ENCODE data around the gene SLC16A12.
"Not testable (repeated sequence)": the region's sequence is repeated elsewhere in the genome, so short reads cannot be mapped to it uniquely, and the experiment has no call there.

SLC16A12 gene

DNA sequence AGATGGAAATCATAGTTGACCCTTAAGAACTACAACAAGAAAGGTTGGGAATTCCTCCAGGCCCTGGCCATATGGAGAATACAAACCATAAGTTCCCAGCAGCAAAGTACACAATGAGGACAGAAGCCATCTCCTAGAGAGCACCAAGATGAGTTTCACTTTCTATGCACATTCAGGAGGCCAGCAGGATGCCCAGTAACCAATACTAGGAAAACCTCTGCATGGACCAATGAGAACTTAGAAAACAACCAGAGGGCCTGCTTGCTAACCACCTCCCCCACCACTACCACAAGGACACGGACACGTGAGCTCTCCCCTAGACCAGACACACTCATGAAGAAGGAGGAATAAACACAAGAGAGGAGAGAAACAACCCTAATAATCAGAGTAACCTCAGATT is 64.8 kb downstream of the SLC16A12 start:
- DNase-seq (ENCODE audit: low read depth in 3 of 3), result no peak

DNA sequence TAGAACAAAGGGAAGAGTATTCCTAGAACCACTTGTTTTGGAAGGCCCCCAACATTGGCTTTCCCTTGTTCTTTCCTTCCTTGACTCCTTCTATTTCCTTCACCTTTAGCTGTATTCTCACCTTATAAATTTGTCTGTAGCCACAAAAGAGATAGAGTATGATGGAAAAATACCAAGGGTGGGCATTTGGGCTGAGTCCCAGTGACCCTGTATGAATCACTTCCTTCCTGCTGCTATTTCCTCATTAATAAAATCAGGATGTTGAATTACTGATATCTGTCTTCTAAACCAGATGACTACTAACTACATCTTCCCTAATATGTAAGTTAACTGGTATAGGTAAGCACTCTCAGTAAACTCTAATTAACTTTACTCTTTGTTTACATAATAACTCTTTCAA is 65.9 kb downstream of the SLC16A12 start:
- no peak for DNase-seq (ENCODE audit: low read depth in 3 of 3)

DNA sequence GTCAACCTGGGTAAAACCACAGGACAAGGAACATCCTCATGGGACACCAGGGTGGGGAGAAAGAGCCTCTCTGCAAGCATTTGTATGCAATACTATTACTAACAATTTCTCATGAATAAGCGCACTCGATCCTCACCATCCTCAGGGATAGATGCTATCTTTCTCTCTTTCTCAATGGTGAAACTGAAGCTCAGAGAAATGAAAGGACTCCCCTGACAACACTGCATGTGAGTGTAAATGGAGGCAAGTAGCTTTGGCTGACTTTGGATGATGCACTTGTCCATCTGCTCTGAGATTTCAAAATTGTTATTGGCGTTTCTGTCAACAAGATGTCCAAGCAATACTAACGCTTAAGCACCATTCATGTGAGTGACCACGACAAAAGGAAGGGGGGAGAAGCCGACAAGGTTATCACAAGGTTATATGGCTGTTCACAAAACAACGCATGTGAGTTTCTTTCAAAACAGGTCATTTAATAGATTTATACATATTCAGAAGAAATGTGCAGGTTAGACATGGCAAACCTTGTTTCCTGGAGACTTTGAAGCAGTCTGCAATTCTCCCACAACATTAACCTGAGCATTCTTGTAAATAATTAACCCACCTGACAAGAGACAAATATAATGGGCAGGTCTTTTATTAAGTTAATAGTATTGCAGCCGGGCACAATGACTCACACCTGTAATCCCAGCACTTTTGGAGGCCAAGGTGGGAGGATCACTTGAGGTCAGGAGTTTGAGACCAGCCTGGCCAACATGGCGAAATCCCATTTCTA is 67.0 kb downstream of the SLC16A12 start:
- no peak for DNase-seq (ENCODE audit: low read depth in 3 of 3)

DNA sequence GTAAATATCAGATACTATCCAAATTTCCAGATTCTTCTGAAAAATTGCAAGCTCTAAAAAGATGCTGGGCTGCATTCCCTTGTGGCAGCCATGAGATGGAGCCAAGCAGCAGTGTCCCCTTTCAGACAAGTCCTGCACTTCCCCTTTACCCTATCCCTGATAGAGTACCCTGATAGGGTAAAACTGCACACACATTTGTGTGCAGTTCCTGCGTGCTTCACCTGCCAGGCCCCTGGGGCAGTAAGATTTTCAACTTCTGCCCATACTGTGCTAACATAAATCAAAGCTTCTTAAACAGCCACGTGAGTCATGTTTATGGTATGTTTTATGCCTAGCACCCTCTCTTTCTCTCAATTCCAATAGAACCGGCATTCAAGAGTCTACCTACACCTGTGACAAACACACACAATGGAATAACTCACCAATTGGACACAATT is 68.8 kb downstream of the SLC16A12 start:
- DNase-seq (ENCODE audit: low read depth in 3 of 3), result no peak

DNA sequence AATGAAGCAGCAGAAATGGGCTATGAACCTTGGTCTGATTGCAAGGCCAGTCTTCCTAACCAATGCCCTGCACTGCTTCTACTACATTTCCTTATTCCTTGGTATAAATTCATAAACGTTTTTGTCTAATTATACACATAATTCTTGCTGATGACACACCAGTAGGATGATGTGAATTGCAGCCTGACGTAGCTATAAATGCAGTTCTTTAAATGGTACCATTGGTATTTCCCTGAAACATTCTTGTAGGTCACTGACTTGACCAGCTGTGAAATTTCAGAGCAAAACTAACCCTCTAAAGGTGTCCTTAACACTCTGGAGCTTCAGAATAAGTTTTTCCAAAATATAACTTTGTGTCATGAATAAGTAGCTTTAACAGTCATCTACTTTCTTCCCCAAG is 70.2 kb downstream of the SLC16A12 start:
- no peak for DNase-seq (ENCODE audit: low read depth in 3 of 3)

DNA sequence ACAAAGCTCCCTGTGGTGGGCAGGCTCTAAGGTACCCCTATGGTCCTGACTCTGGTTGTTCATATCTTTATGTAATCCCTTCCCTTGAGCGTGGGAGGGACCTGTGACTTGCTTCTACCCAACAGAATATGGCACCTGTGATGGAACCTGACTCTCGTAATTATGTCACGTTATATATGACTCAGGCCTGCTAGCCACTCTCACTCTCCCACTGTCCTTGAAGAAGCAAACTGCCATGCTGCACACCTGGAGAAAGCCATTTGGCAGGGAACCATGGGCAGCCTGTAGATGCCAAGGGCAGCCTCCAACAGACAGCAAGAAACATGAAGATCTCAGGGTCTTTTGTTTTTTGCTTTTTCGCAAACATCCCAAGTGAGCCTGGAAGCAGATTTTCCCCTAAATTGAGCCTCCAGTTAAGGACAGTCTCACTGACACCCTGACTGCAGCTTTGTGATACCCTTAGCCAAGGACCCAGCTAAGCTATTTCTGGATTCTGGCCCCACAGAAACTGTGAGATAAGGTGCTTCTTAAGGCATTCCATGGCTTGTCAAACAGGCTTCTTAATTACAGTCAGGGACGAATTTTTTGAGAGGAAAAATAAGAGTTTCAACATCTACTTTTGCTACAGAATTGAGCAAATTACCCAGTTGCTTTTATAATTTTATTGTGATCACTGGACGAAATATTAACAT is 71.4 kb downstream of the SLC16A12 start:
- no peak for DNase-seq (ENCODE audit: low read depth in 3 of 3)

DNA sequence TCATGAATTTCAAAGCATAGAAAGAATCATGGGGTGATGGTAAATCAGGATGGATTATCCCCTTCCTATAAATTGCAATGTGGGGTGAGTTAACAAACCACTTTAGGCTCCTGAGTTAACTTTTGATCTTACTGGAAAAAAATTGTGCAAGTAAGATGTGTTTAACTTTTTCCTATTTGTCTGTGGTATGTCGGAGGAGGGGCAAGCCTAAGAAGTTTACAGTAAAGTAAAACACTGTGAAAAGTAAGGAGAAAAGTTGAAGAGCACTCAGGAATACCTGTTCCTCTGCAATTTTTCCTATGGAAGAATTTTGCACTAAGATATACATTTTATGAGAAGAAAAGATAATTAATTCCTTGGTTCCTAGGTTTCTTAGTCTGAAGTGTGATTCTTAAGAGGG is 76.6 kb downstream of the SLC16A12 start:
- no peak for DNase-seq (ENCODE audit: low read depth in 3 of 3)

DNA sequence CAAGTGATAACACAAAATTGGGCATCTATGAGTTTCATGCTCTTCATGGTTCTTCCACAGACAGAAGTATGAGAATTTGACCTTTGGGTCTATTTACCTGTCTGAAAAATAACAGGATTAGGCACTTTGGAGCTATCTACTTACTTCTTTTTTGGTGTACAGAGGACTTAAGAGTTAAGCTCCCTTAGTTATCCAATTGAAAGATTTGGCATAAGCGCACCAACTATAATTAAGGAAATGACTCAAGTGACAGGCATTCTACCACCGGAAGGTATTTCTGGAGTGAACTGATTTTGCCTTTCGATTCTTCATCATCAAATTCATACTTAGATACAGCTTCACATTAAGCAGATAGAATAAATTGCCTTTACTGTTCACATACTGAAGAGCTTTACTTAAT is 77.1 kb downstream of the SLC16A12 start:
- DNase-seq (ENCODE audit: low read depth in 3 of 3), result no peak

DNA sequence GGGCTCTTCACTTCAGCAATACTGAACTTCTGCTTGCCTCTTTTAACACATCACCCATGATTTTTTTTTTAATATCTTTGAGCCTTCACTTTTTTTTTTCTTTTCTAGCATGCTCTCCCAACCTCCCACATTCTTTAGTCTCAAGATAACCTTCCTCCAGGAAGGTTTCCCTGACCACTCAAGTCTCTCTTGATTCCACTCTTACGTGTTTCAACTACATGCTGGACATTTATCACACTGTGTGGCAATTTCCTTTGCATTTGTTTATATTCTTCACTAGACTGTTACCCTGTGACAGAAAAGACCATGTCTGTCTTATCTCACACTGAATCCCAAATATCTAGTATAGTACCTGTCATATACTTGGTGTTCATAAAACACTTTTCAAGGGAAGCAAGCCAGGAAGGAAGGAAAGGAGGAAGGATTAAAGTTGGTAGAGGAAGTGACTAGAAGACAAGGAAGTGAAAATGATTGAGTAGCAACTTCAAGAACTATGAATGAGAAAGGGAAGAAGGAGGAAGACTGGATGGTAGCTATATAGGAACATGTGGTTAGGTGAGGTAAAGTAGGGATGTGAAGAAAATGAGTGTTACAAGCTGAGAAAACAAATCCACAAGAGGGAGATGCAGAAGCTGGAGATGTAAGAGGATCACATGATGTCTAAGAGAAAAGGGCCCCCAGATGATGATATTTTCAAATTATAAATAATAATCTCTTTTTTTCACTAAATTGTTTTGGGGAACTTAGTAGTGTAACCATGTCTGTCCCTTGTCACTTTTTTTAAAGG is 80.6 kb downstream of the SLC16A12 start:
- DNase-seq (ENCODE audit: low read depth in 3 of 3), result no peak

DNA sequence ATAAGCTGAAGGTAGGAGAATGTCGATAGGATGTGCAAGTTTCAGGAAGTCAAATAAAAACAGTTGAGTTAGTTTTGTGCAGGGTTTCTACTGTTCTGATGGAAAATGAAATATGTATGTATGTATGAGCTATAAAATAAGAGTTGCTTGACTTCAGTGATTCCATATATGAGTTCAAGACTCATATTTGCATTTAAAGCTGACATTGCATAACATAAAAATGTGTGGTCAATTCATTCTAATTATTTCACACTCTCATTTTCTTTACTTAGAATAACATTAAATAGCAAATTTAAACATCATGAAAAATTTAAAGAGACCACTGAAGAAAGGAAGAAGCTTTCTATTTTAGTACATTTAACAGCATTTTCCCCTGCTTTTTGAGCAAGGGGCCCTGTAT is 83.2 kb downstream of the SLC16A12 start:
- DNase-seq (ENCODE audit: low read depth in 3 of 3), result no peak

DNA sequence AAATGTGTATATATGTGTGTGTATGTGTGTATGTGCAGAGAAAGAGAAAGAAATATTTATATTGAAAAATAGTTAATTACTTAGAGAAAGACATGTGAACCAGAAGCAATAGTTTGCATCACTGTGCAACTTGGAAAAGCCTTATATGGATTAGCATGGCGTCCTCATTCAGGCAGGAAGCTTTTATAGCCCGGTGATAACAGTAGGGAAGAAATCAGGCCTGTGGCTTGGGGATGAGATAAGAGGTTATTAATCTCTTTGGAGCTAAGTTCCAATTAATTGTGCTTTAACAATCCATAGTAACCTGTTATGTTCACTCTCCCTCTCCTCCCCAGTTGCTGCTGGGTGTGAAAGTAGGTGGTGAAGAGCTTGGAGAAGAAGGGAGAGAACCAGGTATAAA is 84.5 kb downstream of the SLC16A12 start:
- no peak for DNase-seq (ENCODE audit: low read depth in 3 of 3)

DNA sequence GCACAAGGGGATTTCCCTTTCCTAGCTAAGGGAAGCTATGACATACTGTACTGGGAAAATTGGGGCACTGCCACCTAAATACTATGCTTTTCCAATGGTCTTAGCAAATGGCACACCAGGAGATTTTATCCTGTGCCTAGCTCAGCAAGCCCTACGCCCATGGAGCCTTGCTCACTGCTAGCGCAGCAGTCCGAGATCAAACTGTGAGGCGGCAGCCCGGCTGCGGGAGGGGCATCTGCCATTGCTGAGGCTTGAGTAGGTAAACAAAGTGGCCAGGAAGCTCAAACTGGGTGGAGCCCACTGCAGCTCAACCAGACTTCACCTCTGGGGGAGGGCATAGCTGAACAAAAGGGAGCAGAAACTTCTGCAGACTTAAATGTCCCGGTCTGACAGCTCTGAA is 90.6 kb downstream of the SLC16A12 start:
- DNase-seq (ENCODE audit: low read depth in 3 of 3), result not testable (repeated sequence)

DNA sequence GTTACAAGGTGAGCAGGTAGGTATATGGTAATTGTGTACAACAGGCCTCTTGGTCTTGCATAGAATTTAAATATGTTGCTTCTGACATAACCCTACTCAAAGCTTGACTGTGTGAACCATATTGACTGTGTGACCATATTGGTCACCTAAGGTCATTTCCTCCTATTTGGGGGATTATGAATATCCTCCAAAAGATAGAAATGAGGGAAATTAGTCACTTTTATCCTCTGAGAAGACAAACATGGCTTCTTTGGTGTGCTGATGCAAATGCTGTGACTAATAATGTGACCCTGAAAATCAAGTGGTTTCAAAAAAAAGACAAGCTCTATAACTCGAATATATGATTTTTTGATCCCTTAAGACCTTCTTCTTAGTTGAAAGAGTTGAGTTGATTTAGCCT is 93.1 kb downstream of the SLC16A12 start:
- no peak for DNase-seq (ENCODE audit: low read depth in 3 of 3)

DNA sequence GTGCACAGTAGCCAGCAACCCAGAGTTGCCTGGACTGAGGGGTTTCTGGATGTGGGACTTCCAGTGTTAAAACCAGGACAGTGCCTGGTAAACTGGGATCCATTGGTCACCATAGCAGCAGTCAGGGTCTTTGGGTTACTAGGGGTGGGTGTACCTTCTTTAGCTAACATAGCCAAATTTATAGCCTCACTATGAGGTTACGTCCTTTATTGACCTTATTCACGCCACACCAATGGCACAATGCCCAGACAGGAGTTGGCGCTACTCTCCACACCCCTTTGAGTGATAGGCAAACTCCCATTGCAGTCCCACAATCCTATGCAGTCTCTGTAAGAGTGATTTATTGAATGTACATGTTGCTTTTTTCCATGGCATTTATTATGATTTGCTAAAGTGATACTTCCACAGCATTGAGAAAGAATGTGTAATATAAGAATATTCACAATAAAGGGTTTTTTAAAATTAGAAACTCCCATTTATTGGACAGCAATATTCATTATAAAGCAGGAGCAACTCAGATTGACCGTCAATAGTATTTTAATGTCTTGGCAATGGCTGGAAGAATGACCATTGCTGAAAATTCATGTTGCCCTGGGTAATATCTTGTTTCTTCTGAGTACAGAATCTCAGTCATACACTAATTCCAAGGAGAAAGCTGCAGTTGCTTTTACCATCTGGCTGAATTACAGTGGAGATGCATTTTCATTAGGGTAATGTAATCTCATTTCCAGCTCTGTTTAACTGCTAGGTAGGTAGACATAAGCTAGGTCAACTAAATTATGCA is 95.0 kb downstream of the SLC16A12 start:
- DNase-seq (ENCODE audit: low read depth in 3 of 3), result no peak

DNA sequence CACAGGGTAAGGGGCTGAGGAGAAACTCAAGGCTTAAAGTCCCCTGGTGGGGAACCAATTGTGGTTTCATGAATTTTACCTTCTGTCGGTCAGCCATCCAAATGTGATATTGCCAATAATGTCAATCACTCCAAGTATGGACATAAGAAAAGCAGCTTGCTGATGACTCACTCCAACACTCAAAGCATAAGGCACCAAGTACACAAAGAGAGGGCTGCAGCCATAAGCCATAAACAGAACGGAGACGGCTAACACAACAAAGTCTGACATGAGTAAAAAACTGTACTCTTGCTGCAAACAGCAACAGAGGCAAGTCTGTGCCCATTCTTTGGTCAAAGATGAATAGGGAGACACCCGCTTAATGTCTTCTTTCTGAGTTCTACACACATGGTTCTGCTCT is 96.9 kb downstream of the SLC16A12 start:
- DNase-seq (ENCODE audit: low read depth in 3 of 3), result no peak

DNA sequence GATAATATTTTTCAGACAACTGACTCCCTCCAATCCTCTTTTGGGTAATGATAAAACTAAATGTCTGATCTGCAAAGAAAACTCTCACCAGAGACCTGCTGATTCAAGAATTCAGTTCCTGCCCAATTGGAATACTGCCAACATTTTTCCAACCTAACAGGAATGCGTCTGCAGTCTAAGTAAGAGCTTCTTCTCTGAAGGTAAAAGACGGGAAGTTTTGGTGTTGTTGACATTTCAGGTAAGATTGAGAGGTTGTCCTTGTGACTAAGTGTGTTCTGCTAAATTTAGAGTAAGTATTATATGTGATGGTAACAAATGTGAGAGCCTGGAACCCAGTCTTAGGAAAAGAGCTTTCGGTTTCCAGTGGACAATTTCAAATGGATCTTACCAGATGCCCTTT is 103.4 kb downstream of the SLC16A12 start:
- DNase-seq (ENCODE audit: low read depth in 3 of 3), result no peak

DNA sequence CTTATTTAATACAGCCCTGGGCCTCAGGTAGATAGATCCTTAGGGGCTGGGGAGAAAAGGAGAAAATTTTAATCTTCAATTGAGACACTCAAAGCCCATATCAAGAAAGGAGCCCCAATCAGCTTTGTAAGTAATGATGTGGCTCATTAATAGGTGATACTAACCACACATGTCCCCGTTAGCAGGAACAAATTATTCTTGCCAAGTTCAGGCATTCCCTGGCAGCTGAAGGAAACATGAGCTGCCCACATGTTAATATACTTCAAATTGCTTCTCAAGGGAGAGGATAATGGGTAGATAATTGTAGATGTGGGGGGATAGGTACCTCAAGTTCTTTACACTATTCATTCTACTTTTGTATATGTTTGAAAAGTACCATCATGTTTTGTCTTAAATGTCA is 106.5 kb downstream of the SLC16A12 start:
- DNase-seq (ENCODE audit: low read depth in 3 of 3), result no peak

DNA sequence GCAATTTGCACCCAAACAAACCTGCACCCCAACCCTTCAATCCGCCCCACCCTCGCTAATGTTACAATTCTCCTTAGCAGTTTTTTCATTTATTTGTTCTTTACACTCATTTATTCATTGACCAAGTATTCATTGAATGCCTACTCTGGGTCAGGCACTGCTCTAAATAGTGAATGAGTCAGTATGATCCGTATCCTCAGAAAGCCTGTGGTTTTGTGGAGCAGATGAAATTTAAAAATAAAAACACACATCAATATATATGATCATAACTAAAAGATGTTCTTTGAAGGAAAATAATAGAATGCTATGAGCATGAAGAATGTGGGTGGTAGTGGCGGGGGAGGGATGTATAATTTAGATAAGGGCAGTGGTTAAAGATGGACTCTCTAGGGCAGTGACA is 107.8 kb downstream of the SLC16A12 start:
- DNase-seq (ENCODE audit: low read depth in 3 of 3), result no peak

DNA sequence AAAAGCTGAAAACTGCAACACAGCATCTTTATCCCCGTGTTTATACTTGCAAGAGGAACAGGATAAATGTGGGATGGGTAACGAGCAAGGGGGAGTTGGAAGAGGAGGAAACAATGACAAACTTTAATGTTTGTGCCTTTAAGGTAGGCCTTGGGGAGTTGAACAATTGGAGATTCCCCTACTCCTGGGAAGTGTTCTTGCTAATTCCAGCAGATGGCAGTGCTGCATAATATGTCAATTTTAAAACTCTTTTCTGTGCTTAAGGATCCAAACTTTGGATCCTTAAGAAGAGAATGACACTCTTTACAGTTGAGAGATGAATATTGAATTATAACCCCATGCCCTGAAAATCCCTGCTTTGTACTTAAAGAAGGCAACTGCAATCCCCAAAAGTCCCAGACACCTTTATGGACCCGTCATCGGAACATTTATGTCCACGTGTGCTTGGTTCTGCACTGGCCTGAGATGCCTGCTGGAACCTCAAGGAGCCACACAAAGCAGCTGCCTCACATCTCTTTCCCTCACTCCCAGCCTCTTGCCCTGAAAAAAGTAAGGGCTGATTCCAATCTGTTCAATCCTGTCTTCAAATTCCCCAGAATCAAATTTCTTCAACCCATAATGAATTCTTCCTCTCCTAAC is 109.0 kb downstream of the SLC16A12 start:
- no peak for DNase-seq (ENCODE audit: low read depth in 3 of 3)

DNA sequence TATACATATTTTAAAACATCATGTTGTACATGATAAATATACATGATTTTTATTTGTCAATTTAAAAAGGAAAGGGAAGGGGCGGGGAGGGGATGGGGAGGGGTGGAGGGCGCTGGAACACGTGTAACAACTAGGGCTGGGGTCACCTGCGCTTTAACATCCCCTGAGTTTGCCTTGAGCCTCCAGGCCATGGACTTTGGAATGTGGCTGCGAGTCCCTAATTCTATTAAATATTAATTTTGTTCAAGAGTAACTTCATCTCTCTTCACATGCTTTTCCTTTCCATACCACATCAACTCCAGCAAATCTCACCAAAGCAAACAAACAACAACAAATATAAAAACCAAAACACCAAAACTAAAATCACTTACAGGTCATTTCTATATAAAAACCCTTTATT is 110.4 kb downstream of the SLC16A12 start:
- DNase-seq (ENCODE audit: low read depth in 3 of 3), result no peak

DNA sequence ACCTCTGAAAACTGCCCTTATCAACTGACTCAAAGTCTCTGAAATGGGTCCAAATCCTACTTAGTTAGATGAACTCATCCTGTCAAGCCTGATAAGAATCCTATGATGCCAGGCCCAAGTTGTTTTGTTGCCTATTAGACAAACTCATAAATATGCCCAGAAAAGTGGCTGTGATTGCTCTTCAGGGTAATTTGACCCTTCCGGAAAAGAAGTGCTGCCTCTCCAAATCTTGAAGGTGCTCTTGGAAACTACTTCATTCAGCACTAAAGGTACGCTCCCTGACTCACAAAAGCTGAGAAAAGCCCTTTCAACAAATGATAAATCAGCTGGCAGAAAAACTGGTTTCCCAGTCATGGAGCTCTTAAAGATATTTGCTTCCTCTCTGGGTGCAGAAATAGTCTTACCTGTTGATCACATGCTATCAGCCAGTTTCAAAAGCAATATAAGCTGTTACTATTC is 114.3 kb downstream of the SLC16A12 start:
- DNase-seq (ENCODE audit: low read depth in 3 of 3), result no peak

All from stimulated activated CD4-positive, alpha-beta T cell treated with anti-CD3 and anti-CD28 coated beads, TNF-alpha, amount 100 ng/mL, for 24 hours (primary cell).